ENCODE results near the gene C20orf202.

Gene C20orf202

GRCh38 chr20:1225263-1225782 lies 22.1 kb downstream of the C20orf202 start:
- TF ChIP-seq TAF1 (IDR thresholded peaks at IDR 0.05; ENCODE audit: borderline replicate concordance, insufficient read depth, low read length) (no peak), FOXP2 (optimal IDR thresholded peaks at IDR 0.05; ENCODE audit: borderline replicate concordance, extremely low read depth, extremely low read length, insufficient read depth) (no peak), SIN3A (IDR thresholded peaks at IDR 0.05; ENCODE audit: borderline replicate concordance, insufficient read depth, low read length) (no peak), POLR2AphosphoS5 (IDR thresholded peaks at IDR 0.05; ENCODE audit: low read depth, low read length) (no peak)
- TF ChIP-seq, protein P1, sequence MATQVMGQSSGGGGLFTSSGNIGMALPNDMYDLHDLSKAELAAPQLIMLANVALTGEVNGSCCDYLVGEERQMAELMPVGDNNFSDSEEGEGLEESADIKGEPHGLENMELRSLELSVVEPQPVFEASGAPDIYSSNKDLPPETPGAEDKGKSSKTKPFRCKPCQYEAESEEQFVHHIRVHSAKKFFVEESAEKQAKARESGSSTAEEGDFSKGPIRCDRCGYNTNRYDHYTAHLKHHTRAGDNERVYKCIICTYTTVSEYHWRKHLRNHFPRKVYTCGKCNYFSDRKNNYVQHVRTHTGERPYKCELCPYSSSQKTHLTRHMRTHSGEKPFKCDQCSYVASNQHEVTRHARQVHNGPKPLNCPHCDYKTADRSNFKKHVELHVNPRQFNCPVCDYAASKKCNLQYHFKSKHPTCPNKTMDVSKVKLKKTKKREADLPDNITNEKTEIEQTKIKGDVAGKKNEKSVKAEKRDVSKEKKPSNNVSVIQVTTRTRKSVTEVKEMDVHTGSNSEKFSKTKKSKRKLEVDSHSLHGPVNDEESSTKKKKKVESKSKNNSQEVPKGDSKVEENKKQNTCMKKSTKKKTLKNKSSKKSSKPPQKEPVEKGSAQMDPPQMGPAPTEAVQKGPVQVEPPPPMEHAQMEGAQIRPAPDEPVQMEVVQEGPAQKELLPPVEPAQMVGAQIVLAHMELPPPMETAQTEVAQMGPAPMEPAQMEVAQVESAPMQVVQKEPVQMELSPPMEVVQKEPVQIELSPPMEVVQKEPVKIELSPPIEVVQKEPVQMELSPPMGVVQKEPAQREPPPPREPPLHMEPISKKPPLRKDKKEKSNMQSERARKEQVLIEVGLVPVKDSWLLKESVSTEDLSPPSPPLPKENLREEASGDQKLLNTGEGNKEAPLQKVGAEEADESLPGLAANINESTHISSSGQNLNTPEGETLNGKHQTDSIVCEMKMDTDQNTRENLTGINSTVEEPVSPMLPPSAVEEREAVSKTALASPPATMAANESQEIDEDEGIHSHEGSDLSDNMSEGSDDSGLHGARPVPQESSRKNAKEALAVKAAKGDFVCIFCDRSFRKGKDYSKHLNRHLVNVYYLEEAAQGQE (IDR thresholded peaks at IDR 0.05; ENCODE audit: insufficient read depth in 1 of 2, low read depth in 2 of 2, low read length in 2 of 2): no peak

GRCh38 chr20:1225783-1226654 lies 22.8 kb downstream of the C20orf202 start, which contains the start of gene RAD21L1:
RAD21L1 (plus strand) TSS chr20:1226044; CDS start chr20:1228454, 2,410 bp downstream.
- TF ChIP-seq TAF1 (IDR thresholded peaks at IDR 0.05; ENCODE audit: borderline replicate concordance, insufficient read depth, low read length) (no peak), POLR2AphosphoS5 (IDR thresholded peaks at IDR 0.05; ENCODE audit: low read depth, low read length) (peak; percentile 59; the same call in 1 of the 2 replicates), FOXP2 (optimal IDR thresholded peaks at IDR 0.05; ENCODE audit: borderline replicate concordance, extremely low read depth, extremely low read length, insufficient read depth) (no peak), SIN3A (IDR thresholded peaks at IDR 0.05; ENCODE audit: borderline replicate concordance, insufficient read depth, low read length) (no peak)
- TF ChIP-seq, protein P1 (IDR thresholded peaks at IDR 0.05; ENCODE audit: insufficient read depth in 1 of 2, low read depth in 2 of 2, low read length in 2 of 2): no peak

DNA sequence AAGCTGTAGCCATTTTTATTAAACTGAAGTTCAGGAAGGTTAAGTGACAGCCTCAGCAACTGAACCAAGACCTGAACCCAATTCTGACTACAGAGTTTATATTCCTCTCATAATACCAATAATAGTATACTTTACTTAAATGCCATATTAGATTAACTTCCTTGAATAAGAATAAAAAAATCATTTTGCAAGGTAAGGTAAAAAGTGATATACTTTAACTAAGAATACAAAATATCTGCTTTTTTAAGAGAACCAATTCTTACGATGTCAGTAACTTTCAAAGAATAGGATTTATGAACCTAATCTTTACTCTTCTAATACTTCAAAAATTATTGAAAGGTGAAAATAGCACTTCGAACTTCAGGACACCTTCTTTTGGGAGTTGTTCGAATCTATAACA lies 26.3 kb downstream of the C20orf202 start:
- no peak for TF ChIP-seq SIN3A (IDR thresholded peaks at IDR 0.05; ENCODE audit: borderline replicate concordance, insufficient read depth, low read length)
- TF ChIP-seq TAF1 (IDR thresholded peaks at IDR 0.05; ENCODE audit: borderline replicate concordance, insufficient read depth, low read length): no peak
- TF ChIP-seq FOXP2 (optimal IDR thresholded peaks at IDR 0.05; ENCODE audit: borderline replicate concordance, extremely low read depth, extremely low read length, insufficient read depth): no peak
- TF ChIP-seq, protein P1 (IDR thresholded peaks at IDR 0.05; ENCODE audit: insufficient read depth in 1 of 2, low read depth in 2 of 2, low read length in 2 of 2): no peak
- TF ChIP-seq POLR2AphosphoS5 (IDR thresholded peaks at IDR 0.05; ENCODE audit: low read depth, low read length): no peak

DNA sequence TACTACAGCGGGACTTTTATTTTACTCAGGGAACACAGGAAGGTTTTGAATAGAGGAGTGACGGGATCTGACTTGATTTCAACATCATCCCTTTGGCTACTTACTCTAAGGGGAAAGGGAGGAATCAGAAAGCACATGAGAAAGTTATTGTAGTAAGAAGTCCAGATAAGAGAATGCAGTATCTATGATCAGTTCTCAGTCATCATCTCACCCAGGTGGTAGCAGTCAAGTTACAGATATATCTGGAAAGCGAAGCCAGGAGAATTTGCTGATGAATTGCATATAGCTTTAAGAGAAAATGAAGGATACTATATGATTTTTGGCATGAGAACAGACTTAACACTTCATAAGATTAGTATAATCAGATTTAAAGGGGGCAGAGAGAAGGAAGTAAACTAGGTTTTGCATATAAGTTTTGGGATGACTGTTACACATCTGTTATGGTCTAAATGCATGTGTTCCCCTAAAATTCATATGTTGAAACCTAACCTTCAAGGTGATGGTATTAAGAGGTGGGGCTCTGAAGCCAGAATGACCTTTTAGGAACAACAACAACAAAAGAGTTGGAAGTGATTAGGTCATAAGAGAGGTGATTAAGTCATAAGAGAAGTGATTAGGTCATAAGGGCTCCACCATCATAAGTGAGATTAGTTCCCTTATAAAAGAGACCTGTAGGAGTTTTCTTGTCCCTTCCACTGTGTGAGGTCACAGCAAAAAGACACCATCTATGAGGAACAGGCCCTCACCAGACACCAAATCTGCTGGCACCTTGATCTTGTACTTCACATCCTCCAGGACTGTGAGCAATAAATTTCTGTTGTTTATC lies 29.2 kb downstream of the C20orf202 start:
- TF ChIP-seq TAF1 (IDR thresholded peaks at IDR 0.05; ENCODE audit: borderline replicate concordance, insufficient read depth, low read length) (no peak), SIN3A (IDR thresholded peaks at IDR 0.05; ENCODE audit: borderline replicate concordance, insufficient read depth, low read length) (no peak), POLR2AphosphoS5 (IDR thresholded peaks at IDR 0.05; ENCODE audit: low read depth, low read length) (no peak), FOXP2 (optimal IDR thresholded peaks at IDR 0.05; ENCODE audit: borderline replicate concordance, extremely low read depth, extremely low read length, insufficient read depth) (no peak)
- TF ChIP-seq, protein P1 (IDR thresholded peaks at IDR 0.05; ENCODE audit: insufficient read depth in 1 of 2, low read depth in 2 of 2, low read length in 2 of 2): no peak

Data from PFSK-1 (cell line).